ENCODE data around the gene COX5A.

The COX5A gene

DNA sequence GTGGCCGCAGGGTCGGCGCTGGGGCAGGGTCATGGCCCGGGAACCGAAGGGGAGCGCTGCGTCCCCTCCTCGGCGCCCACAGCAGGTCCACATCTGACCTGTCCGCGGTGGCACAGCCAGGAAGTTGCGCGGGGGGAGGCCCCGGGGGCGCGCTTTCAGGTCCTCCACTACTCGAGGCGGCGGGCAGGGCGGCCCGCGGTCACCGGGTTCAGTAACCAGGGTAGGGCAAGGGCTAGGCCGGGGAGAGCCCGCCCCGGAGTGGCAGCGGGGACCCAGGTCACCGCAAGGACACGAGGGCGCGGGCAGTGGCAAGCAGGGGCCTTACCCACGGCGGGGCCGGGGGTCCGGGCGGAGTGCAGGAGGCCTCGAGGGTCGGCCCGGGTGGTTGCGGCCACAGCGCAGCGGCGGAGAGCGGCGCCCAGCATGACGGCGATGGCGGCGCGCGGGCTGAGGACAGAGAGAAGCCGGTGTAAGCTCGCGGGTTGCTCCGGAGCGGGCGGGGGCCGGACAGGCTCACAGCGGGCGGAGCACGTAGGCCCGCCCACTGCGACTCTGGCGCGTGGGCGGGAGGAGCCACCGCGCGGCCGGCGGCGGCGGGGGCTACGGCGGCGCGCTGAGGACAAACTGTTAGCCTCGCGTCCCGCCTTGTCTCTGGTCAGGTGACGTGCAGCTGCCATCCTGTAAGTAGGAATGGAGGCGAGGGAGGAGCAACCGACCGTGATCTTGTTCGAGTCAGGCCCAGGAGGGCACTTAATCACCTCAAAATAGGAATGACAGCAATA lies at the start of gene COX5A:
Gene COX5A, minus strand, starts transcription at position 484 of the 782 bp plus-strand sequence. Its CDS starts 59 bp downstream, at position 425.
- peak within 1 kb of the TSS; percentile 76 for H3K4me3 ChIP-seq (ENCODE audit: low read depth, low read length)

GRCh38 chr15:74983725-74984231 lies 45.9 kb upstream of the COX5A start:
- no peak overlapping the region for H3K4me3 ChIP-seq (ENCODE audit: low read depth, low read length)

- H3K4me3 ChIP-seq (ENCODE audit: low read depth, low read length): no peak overlapping the region
Measured at GRCh38 chr15:74982183-74982582, 44.3 kb upstream of the COX5A start.

GRCh38 chr15:74978503-74978902 lies 40.6 kb upstream of the COX5A start:
- H3K4me3 ChIP-seq (ENCODE audit: low read depth, low read length): no peak overlapping the region

DNA sequence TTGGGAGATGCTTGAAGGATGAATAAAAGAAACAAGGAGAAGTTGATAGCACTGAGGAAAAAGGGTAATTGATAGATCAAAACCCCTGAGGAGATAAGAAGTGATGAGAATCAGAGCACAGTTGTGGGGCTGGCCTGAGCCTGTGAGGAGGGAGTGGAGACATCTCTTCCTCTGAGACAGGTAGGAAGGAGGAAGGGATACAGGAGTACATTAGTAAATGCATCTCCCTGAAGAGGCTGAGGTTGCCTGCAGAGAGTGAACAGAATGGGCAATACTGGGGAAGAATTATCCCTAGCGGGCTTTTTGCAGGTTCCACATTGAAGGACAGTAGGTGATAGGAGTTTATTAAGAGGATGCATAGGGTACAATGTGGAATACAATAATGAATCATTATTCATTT lies 40.2 kb upstream of the COX5A start:
- H3K4me3 ChIP-seq (ENCODE audit: low read depth, low read length): no peak overlapping the region

DNA sequence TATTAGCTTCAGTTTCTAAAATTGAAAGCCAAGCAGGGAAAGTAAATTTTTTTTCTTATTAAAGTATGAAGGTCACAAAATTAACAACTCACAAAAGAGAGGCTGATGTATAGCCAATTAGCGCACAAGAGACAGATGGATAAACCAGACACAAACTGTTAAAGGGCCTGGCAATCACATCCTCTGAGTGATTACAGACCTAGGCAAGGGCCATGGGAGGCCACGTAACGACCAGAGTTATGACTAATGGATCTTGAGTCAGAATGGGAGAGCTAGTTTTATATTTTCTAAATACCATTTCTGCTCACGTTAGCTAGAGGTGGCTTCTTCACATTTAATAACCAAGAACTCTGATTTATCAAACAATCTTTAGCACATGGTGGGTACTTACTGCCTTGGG lies 39.7 kb upstream of the COX5A start:
- no peak overlapping the region for H3K4me3 ChIP-seq (ENCODE audit: low read depth, low read length)

DNA sequence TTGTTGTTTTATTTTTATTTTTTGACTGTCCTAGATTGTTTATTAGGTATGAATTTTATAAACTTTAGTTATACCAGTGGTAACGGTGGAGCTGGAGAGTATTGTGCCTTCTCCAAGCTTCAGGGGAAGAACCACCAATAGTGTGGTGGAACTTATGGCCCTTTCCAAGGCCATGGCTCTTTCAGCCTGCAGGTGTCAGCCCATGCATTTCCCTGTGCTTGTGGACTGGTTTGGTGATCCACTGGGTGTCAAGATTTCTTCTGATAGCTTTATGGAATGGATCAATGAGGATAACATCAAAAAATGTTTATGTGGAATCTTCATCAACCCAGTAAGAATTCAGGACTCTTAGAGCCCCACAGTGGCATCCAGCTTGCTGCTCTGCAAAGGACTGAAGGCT lies 38.3 kb upstream of the COX5A start:
- no peak overlapping the region for H3K4me3 ChIP-seq (ENCODE audit: low read depth, low read length)

DNA sequence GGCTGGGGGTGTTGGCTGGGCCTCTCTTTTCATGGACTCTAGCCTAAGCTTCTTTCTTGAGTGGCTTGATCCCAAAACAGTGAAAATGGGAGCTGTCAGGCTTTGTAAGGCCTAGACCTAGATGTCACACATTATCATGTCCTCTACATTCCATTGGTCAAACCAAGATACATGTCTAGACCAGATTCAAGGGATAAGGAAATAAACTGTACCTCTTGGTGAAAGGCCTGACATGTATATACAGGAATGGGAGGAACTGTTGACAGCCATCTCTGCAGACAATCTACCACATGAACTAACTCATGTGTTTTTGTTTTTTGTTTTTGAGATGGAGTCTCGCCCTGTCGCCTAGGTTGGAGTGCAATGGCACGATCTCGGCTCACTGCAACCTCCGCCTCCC lies 29.8 kb upstream of the COX5A start:
- H3K4me3 ChIP-seq (ENCODE audit: low read depth, low read length): no peak overlapping the region

GRCh38 chr15:74964794-74965193 lies 26.9 kb upstream of the COX5A start:
- no peak overlapping the region for H3K4me3 ChIP-seq (ENCODE audit: low read depth, low read length)

DNA sequence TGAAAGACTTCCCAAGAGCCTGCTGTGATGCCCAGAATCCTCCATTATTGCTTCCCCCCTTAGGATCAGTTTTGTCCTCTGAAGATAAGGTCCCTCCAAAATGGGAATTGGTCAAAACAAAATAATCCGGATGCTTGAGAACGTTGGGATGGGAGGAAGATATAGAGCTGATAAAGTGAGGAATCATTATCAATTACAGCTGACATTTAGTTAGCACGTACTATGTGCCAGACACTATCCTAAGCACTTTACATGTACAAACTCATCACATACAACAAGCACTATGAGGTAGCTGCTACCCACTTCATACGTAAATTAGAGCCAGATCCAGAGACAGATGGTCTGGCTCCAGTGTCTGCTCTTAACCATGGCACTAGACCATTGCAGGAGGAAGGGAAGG lies 25.3 kb upstream of the COX5A start:
- H3K4me3 ChIP-seq (ENCODE audit: low read depth, low read length): no peak overlapping the region

DNA sequence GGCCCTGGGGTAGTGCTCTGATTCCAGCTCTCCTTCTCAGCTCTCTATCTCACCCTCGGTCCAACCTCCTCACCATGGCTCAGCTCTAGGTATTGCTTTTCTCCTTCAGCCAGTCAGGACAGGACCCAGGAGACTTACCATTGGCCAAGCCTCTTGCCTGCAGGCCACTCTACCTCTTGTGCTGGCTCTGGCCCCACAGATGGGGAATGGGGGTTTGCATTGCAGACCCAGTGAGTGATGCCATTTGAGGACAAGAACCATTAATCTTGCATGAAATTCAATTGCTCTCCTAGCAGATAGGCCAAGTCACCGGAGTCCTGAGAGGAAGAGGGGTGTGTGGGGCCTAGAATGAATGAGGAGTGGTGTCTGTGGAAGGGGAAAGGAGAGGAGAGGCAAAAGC lies 24.8 kb upstream of the COX5A start:
- no peak overlapping the region for H3K4me3 ChIP-seq (ENCODE audit: low read depth, low read length)

DNA sequence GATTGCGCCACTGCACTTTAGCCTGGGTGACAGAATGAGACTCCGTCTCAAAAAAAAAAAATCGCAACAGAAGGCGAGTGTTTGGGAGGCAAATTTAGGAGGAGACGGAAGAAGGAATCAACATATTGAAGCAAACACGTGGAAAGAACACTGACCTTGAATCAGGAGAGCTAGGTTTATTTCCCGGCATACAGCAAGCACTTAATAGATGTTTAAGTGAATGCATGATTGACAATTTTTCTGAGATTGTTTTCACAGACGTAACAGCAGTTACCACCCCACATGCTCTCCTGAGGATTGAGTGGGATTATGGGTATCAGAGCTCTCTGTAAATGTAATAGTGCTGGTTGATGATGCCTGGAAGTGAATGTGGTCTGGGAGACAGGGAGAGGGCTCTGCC lies 24.3 kb upstream of the COX5A start:
- no peak overlapping the region for H3K4me3 ChIP-seq (ENCODE audit: low read depth, low read length)

- no peak overlapping the region for H3K4me3 ChIP-seq (ENCODE audit: low read depth, low read length)
Measured at GRCh38 chr15:74961616-74962015, 23.7 kb upstream of the COX5A start.

DNA sequence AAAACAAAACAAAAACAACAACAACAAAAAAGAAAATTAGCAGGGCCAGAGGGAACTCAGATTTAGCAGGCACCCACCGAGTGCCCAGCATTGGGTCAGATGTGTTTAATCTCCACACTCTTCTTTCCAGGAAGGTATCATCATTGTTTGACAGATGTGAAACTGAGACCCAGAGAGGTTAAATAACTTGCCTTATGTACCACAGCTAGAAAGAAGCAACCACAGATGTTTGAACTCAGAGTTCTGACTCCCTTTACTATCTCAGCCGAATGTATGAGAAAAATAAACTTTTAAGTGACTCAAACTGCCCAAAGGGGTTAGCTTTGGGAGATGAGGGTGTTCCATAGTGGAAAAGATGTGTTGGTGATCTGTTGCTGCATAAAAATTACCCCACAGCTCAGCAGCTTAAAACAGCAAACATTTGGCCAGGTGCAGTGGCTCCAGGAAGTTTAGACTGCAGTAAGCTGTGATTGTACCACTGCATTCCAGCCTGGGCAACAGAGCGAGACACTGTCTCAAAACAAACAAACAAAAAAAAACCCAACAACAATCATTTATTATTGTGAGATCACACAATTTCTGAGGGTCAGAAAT lies 23.2 kb upstream of the COX5A start:
- no peak overlapping the region for H3K4me3 ChIP-seq (ENCODE audit: low read depth, low read length)

DNA sequence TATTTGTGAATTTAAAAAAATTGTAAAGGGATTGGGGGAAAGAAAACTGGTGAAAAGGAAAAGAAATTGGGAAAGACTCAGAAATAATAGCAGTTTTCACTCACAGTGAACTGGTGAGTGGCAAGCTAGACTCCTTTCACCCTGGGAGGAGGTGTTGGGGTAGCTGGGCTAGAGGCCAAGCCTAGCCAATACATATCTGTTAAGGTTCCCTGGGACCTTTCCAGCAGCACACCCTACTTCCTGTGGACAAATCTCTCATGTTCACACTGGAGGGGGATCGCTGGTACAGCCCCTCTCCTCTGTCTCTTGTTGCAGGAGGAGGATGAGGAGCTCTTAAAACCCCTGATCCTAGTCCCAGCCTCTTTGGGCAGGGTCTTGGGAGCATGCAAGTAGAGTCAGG lies 22.4 kb upstream of the COX5A start:
- no peak overlapping the region for H3K4me3 ChIP-seq (ENCODE audit: low read depth, low read length)

DNA sequence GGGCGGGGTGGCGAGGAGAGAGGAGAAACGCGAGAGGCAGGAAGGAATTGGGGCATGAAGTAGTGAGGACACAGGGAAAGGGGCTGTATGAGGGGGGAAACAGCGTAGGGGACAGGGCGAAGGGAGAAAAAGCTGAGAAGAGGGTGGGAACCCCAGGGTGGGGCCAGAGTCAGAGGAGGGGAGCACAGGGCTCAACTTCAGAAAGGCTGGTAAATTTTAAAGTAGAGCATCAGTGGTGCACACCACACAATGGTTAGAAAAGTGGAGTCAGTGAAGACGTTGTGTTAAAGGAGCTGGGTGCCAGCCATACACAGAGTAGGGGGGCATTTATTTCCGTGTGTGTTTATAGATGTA lies 21.7 kb upstream of the COX5A start:
- H3K4me3 ChIP-seq (ENCODE audit: low read depth, low read length): no peak overlapping the region

DNA sequence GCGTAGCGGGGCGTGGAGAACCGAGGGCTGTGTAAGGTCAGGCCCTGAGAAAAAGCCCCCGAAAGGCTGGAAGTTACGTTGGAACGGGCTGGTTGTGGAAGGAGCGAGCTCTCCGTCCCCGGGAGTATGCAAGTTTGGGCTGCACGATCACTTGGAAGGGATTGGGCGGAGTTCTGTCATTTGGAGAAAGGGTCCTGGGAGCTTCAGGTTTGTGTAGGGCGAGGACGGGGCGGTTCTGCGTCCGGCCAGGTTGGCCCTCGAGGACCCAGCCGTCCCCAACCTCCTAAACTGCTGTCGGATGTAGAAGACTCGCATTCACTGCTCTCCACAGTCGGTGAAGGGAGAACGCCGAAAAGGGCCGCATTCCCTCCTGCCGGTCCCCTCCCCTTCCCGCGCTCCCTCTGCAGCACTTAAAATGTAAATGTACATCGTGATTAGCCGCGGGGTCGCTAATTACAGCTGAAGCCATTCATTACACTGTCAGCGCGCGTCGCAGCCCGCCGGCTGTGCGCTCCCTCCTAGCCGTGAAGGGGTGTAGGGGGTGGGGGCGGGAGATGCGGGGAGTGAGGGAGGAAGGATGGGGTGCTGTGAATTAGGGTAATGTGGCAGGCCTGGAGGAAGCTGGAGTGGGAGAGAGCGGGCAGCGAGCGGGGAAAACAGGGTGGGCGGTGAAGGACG lies 21.2 kb upstream of the COX5A start:
- H3K4me3 ChIP-seq (ENCODE audit: low read depth, low read length): peak overlapping the region; percentile 37

- peak overlapping the region; percentile 37 for H3K4me3 ChIP-seq (ENCODE audit: low read depth, low read length)
Measured at GRCh38 chr15:74958320-74958907, 20.5 kb upstream of the COX5A start.

DNA sequence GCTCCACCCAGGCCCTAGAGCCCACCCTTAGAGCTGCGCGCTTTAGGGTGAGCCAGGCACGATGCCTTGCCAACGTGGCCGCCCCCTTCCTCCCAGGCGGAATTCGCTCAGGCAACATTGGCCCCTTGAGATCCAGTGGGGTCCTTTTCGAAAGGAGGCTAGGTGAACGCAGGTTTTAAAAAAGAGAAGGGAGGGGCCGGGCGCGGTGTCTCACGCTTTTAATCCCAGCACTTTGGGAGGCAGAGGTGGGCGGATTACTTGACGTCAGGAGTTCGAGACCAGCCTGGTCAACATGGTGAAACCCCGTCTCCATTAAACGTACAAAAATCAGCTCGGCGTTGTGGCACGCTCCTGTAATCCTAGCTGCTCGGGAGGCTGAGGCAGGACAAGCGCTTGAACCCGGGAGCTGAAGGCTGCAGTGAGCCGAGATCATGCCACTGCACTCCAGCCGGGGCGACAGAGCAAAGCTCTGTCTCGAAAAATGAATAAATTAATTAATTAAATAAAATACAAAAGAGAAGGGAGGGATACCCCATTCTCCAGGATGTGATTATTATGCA lies 19.7 kb upstream of the COX5A start:
- H3K4me3 ChIP-seq (ENCODE audit: low read depth, low read length): peak overlapping the region; percentile 43

DNA sequence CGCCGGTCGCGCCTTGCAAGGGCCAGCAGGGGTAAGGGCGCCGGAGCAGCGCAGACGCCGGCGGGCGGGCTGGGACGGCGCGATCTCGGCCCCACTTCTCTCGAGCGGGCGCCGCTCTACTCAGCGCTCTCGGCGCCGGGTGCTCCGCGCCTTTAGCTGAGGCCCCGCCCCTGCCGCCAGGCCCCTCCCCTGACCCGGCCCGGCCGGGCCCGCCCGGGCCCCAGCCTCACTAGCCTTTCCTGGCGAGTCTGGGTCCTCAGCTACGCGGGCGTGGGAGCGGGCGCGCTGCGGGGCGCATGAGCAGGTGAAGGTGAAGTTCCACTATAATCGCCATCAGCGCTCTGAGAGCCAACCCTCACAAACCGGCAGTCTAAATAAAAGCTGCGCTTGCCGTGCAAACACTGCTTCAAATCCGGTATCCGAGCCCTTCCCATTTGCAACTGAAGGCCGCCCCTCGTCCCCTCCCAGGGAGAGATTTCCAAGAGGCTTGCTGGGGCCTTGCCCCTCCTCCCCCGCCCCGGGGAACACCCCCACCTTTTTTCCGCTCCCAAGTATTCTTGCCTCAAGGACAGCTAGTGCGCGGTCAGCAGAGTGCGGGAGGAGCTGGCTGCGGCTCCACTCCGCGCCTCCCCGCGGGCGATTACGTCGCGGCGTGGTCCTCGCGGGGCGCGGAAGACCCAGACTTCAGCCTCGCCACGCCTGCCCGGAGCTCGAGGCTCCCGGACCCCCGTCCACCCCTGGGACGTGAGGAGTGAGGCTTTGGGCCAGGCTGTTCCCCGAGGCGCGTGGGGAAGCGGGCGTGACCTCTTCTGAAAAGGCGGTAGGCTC lies 19.0 kb upstream of the COX5A start, which contains the start of gene RPP25:
Gene RPP25, minus strand, starts transcription at position 125 of the 828 bp plus-strand sequence. CDS start 189 bp downstream, outside the sequence.
- H3K4me3 ChIP-seq (ENCODE audit: low read depth, low read length): peak within 1 kb of the TSS; percentile 58

Measured in iPS-11a (cell line).